VCaP (cell line): ENCODE results near the gene DARS1.

Experiments used
- H3K27ac ChIP-seq: fragments of 450-650 bp; 2 replicates; pipeline ENCODE4 v1.5.1; 2017
- TF ChIP-seq, protein P1 (sequence below): fragments of 450-650 bp; conservative IDR thresholded peaks from 2 replicates; pipeline ENCODE4 v1.5.1; 2017; ENCODE audit warnings: mild to moderate bottlenecking, moderate library complexity

Gene DARS1

DNA sequence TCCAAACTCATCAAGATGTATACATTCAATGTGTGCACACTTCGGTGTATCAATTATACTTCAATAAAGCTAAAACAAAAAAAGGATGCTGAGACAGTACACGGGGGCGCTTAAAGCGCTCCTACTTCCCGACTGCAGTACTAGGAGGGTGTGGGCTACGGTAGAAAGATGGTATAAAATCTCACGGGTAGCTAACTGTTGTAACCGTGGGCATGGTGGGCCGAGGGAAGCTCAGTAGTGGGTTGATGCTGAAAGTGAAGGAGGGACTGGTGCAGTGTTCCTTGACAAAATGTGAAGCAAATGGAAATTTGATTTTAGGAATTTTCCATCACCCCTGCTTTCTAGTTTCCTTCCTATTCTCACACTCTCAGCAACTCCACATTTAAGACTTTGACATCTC lies 42.6 kb upstream of the DARS1 start:
- H3K27ac ChIP-seq, result no peak overlapping the region

DNA sequence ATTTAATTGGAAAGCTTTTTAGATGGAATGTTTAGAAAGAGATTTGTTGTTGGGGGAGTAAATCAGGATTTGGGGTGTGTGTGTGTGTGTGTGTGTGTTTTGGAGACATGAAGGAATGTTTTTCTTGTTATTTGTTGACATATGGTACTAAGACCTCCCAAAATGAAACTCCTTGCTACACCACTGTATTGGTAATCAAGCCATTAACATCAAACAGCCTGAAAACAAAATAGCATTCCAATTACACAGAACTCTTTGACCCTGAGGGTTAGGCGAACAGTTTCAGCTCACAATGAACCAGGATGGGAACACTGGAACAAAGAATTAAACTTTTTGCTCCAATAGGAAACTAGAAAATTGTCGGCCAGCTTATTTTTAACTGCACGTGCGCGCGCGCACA lies 41.7 kb upstream of the DARS1 start:
- TF ChIP-seq, protein P1, sequence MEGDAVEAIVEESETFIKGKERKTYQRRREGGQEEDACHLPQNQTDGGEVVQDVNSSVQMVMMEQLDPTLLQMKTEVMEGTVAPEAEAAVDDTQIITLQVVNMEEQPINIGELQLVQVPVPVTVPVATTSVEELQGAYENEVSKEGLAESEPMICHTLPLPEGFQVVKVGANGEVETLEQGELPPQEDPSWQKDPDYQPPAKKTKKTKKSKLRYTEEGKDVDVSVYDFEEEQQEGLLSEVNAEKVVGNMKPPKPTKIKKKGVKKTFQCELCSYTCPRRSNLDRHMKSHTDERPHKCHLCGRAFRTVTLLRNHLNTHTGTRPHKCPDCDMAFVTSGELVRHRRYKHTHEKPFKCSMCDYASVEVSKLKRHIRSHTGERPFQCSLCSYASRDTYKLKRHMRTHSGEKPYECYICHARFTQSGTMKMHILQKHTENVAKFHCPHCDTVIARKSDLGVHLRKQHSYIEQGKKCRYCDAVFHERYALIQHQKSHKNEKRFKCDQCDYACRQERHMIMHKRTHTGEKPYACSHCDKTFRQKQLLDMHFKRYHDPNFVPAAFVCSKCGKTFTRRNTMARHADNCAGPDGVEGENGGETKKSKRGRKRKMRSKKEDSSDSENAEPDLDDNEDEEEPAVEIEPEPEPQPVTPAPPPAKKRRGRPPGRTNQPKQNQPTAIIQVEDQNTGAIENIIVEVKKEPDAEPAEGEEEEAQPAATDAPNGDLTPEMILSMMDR, result no peak
- no peak overlapping the region for H3K27ac ChIP-seq

More for the DNA sequence above, 42.6 kb upstream of the DARS1 start:
- TF ChIP-seq, protein P1, result no peak

DNA sequence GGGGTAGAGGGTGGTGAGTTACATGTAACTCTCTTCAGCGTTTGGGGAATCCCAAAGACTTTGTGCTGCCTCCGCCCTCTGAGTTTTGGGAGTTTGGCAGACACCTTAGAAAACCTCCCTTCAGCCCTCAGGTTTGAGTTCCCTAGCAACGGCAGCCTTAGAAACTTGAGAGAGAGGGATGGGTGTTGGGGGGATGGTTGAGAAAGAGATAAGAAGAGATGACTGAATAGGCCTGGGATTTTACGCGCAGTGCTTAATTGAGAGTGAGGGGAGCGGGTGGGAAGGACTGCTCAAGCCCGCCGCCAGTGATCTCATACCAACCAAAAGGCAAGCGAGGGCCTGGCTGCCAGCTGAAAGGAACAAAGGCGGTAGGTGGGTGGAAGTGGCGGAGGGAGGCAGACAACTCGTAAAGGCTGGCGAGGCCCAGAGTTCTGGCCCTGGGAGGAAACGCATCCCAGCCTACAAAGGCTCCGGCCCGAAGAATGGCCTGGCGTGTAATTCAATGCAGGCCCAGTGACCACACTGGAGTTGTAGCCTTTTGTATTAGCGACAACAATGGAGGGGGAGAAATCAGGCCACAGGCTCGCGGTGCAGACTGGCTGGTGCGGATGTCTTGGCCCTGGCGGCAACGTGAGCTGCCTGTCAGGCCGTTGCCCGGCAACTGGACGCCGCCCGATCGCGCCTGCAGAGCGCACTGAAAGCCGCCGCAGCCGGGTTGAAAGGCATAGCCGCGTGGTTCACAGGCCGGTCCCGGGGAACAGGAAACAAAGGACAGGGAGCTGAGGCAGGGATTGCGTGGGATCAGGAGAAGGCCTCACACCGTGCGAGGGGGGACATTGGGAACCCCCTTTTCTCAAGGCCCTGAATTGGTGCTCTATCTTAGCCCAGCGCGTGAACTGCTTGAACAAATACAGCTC lies 39.9 kb upstream of the DARS1 start:
- TF ChIP-seq, protein P1, result no peak
- no peak overlapping the region for H3K27ac ChIP-seq

DNA sequence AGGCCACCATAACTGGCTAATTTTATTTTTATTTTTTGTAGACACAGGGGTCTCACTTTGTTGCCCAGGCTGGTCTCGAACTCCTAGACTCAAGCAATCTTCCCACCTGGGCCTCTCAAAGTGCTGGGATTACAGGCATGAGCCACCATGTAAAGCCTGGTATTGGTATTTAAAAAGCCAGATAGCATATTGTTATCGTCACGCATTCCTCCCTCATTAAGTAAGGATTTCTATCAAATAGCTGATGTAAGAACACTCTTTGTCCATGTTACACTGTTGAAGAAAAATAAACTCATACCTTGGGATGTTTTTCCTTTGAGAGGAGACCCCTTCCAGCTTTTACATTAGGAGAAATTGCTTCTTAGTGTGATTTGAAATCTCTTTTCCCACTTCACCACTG lies 39.2 kb upstream of the DARS1 start:
- H3K27ac ChIP-seq, result no peak overlapping the region
- TF ChIP-seq, protein P1, result no peak

DNA sequence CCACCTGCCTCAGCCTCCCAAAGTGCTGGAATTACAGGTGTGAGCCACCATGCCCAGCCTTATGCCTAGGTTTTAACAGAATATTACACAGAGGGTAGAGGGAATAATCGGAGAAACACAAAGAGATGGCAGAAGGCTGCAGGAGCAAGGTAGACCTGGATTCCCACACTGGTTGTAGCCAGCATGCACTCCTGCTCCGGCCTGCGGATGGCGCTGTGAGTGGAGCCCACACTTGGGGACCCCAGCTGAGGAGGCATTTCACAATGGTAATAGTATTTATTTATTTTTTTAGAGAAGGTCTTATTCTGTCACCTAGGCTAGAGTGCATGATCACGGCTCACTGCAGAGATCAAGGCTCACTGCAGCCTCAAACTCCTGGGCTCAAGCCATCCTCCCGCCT lies 38.8 kb upstream of the DARS1 start:
- TF ChIP-seq, protein P1, result no peak
- H3K27ac ChIP-seq, result no peak overlapping the region

DNA sequence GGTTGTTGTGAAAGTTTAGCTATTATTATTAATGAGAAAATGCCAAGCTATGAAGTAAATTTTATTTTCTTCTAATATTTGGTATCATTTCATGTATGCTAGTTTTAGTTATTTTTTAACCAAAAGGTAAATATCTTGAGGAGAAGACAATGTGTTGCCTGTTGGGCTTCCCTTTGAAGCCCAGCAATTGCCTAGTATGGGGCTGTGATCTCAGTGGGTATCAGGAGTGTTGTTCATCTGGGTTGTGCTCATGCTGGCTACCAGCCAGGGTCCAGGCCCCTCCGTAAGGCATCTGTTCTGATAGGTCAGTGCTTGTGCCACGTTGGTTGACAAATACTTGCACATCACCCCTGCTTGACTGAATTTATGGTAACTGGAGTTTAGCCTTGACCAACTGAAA lies 38.0 kb upstream of the DARS1 start:
- TF ChIP-seq, protein P1, result no peak
- H3K27ac ChIP-seq, result no peak overlapping the region

DNA sequence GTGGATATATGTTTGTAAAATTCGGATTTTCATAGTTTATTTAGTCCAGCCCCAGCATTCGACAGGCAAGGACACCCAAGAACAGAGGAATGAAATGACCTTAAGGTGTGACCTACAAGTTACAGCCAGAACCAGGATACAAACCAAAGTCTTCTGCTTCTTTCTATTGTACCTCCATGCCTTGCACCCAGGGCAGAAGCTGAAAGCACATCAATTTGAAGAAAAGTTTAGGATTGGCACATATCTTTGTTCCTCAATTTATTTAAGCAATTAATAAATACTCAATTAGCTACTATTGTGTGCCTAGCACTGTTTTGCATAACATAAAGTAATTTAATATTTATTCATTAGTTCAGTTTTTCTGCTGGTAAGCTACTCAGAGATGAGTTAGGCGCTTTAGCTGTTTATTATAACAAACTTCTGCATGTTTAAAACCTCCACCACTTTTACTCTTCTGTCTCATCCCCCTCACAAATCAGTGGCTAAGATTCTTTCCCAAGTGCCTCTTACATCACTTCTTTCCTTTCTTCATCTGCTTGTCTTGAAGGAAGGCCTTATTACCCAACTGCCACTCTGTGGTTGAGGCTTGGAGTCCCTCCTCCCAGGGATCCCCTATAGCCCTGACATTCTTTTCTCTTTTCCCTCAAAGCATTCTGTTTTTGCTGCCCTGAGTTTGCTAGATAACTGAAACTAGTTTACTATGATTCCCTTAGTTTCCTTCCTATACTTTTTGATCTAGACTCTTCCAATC lies 37.1 kb upstream of the DARS1 start:
- TF ChIP-seq, protein P1, result no peak
- no peak overlapping the region for H3K27ac ChIP-seq
